GM21390 (cell line): Measurements from ENCODE around the gene CATSPERE.
"Not testable (repeated sequence)": the region's sequence is repeated elsewhere in the genome, so short reads cannot be mapped to it uniquely, and the experiment has no call there.

Source experiments
- ATAC-seq: cut with Tn5 transposase; IDR thresholded peaks from one replicate; pipeline ENCODE4 v1.9.1; 2021; ENCODE audit not compliant: unreplicated experiment

CATSPERE gene

DNA sequence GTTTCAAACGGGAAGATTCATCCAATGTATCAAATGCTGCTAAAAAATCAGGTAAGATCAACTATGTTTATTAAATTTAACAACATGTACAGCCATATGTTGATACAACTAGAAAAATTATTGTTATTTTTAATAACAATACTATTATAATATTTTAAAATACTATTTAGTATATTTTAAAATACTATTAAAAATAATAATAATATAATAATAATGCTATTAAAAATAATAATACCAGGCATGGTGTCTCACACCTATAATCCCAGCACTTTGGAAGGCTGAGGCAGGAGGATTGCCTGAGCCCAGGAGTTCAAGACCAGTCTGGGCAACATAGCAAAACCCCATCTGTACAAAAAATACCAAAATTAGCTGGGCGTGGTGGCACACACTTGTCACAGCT is 54.6 kb downstream of the CATSPERE start:
- ATAC-seq = no peak

DNA sequence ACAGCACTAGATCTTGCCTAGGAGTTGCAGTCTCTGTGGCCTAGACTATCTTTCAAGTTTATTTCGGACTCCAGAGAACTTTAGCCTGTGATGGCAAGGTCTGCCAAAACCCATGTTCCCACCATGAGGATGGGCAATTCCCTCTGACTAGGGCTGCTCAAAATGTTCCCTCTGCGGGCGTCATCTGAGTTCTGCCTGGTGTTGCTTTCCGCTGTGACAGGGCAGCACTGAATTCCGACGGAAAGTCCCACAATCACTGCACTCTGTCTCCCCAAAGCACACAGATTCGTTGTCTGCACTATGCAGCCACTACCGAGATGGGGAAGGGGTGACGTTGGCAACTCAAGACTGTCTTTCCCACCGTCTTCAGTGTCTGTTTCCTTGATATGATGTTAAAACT is 75.2 kb downstream of the CATSPERE start:
- ATAC-seq = no peak

DNA sequence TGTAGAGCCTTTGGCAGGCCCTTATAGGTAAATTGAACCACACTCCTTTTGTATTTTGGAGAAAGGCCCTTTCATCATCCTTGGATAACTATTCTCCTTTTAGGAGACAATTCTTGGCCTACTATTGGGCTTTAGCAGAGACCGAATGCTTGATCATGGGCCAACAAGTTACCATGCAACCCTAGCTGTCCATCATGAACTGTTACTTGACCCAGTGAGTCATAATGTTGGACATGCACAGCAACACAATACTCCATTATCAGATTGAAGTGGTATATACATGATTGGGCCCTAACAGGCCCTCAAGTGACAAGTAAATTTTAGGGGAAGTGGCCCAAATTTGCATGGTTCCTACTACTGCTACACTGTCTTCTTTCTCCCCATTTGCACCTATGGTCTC is 84.4 kb downstream of the CATSPERE start:
- ATAC-seq = no peak

DNA sequence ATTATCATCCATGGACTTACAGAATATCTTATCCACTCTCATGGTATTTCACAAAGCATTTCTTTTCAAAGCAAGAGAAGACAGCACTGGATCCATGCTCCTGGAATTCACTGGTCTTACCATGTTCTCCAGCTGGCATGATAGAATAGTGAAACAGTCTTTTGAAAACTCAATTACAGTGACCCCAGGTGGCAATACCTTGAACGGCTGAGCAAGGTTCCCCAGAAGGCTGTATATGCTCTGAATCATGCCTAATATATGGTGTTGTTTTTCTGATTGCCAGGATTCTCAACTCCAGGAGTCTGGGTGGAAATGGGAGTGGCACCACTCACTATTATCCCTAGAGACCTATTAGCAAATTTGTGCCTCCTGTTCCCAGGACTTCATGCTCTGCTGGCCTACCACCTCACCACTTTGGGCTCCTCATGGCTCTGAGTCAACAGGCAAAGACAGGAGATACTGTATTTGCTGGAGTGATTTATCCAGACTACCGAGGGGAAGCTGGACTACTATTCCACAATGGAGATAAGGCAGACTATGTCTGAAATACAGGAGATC is 87.6 kb downstream of the CATSPERE start:
- no peak for ATAC-seq

DNA sequence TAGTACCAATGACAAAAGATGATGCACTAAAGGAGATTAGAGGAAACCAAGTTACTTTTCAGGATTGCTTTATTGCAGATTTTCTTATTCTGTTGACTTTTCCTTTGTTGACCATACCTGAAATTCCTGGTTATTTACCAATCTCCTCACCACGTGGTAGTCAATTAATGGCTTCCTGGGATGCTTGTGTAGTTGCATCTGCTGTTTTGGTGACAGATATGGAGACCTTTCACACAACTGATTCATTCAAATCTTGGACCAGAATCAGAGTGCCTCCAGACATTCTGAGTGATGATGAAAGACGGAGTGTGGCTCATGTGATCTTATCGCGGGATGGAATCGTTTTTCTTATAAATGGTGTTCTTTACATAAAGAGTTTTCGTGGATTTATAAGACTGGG is 91.3 kb downstream of the CATSPERE start:
- ATAC-seq = no peak

DNA sequence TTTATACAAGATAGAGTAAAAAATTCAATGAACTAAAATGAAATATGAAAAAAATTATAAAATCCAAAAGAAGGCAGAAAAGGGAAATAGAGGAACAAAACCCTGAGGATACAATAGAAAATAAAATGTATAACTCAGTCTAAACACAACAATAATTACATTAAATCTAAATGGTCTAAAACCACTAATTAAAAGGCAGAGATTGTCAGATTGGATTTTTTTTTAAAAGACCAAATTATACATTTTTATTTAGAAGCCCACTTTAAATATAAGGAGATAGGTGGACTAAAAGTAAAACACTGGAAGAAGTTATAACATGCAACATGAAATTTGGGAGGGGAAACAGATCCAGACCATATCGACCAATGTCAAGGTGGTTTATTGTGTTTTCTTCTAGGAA is 95.2 kb downstream of the CATSPERE start:
- ATAC-seq = no peak

DNA sequence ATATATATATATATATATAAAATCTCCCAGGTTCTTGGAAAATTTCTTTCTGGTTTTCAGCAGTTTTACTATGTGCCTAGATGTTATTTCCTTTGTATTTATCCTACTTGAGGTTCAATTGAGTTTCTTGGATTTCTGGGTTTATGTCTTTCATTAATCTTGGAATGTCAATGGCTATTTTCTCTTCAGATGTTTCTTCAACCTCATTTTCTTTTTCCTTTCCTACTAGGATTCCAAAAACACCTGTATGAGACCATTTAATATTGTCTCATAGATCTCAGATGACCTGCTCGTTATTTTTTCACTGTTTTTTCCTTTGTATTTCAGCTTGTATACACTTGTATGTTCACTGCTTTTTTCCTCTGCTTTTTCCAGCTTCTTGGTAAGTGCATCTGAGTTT is 96.5 kb downstream of the CATSPERE start:
- ATAC-seq = no peak

DNA sequence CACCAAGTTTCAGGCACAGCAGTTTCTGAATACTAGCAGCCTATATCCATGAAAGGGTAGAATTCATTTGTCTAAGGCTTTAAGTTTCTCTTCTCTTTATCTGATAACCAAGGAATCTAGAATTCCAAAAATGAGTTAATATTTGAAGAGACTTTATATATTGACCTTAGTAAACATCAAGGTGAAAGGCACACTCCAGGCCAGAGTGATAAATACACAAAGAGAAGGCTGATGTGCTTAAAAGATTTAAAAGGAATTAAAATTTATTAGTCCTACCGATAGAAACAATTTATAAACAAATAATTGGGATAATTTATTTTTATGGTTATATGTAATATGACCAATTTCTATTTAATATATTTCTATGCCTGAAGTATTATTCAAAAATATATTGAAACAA is 98.5 kb downstream of the CATSPERE start:
- no peak for ATAC-seq

DNA sequence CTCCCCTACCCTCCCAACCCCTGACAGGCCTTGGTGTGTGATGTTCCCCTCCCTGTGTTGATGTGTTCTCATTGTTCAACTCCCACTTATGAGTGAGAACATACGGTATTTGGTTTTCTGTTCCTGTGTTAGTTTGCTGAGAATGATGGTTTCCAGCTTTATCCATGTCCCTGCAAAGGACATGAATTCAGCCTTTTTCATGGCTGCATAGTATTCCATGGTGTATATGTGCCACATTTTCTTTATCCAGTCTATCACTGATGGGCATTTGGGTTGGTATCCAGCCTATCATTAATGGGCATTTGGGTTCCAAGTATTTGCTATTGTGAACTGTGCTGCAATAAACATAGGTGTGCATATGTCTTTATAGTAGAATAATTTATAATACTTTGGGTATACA is 101.8 kb downstream of the CATSPERE start:
- ATAC-seq = not testable (repeated sequence)

DNA sequence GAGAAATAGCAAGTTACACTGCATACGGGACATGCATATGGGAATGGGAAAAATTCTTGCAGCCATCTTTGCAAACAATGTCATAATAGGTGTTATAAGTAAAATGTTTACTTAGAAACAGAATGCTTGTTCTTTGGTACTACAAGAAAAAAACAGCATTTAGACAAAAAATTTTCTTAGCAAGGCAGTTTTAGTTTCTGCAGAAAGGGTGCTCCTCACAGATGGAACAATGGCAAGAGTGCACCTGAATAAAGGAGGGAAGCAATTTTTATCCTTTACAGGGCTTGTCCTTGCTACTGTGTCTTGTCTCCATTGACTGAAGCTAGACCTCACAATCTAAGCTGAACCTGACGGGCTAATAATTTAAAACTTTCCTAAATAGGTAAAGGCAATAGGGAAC is 112.7 kb downstream of the CATSPERE start:
- no peak for ATAC-seq

DNA sequence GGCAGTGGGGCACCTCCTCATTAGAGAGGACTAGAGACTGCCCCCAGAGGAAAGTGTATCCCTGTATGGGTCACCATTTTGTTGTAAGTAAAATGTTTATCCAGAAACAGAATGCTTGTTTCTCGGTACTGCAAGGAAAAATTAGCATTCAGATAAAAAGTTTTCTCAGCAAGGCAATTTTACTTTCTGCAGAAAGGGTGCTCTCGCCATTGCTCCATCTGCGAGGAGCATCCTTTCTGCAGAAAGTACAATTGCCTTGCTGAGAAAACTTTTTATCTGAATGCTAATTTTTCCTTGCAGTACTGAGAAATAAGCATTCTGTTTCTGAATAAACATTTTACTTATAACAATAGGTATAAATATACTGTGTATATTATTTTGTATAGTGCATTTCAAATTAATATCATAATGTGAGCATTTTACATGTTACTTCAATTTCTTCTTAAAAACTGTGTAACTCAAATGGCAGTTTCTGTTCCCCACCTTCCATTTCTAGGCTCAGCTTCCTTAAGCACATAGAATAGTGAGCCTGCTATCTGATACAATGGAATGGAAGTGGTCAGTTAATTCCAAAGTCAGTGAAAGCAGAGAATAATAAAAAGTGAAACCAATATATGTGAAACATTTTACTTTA is 115.3 kb downstream of the CATSPERE start:
- ATAC-seq = no peak

DNA sequence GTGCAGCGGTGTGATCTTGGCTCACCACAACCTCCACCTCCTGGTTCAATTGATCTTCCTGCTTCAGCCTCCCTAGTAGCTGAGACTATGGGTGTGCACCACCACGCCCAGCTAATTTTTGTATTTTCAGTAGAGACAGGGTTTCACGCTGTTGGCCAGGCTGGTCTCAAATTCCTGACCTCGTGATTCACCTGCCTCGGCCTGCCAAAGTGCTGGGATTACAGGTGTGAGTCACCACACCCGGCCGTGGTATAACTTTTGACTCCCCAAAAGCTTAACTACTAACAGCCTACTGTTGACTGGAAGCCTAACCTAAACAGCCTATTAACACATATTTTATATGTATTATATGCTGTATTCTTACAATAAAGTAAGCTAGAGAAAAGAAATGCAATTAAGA is 117.1 kb downstream of the CATSPERE start:
- not testable (repeated sequence) for ATAC-seq

DNA sequence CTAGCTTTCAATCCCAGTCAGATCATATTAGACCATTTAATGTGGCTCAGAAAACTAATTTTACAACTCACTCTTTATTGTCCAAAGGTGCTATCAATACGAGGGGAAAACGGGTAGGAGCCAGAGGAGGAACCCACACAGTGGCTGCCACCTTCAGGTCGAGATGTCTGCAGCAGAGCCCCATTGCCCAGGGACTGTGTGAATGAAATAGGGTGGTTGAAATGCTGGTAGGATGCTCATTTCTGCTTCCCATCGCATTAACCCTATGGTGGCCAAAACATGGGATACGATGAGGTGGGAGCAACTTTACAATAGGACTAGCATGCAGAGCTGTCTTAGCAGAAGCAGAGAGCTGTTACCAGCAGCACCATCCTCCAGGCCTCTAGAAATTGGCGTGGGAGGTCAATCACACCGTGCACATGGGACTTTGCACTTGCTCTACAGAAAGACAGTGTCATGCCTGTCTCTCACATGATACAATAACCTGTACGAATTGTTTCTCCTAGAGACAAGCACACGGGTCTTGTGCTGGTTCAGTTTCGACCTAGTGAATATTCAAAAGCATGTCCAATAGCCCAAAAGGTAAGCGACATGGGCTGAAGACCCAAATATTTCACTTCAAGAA is 122.4 kb downstream of the CATSPERE start:
- ATAC-seq = no peak

DNA sequence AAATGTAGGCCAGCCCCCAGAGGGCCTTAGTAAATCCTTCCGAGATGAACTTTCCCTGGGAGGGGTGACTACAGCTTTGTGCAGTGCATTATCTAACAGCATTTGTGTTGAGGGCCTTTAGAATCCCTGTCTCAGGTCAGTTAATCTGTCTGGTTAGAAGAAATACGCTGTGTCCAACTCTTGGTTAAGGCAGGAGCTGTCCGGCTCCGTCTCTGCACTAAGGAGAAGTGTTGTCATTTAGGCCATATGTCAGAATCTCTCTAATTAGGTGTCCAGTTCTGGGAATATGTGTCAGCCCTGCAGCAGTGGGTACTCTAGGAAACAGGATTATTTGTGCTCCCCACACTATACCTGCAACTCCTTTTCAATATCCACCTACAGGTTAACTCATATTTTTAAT is 124.8 kb downstream of the CATSPERE start:
- ATAC-seq = no peak

DNA sequence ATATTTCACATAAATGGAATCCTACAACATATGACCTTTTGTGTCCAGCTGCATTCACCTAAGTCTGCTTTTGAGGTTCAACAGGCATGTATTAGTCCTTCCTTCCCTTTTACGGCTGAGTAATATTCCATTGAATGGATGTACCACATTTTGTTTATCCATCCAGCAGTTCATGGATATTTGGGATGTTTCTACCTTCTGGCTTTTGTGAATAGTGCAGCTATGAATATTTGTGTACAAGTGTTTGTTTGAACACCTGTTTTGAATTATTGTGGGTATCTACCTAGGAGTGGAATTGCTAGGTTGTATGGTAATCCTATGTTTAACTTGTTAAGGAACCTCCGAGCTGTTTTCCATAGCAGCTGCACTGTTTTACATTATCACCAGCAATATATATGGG is 129.6 kb downstream of the CATSPERE start:
- ATAC-seq = no peak

DNA sequence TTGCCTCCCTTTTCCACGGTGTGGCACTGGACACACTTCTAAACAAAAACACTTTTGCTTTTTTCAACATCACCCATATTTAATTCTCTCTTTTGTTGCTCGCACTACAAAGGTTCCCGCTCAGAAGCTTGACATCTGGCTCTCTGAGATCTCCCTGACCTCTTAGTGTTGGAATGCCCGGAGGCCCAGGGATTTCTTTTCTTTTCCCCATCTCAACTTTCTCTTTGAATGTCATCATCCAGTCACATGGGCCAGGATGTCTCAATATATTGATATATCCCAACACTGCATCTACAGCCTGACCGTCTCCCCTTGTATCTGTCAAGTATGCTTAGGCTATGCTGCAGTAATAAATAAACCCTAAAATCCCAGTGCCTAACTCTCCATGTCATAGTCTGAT is 137.5 kb downstream of the CATSPERE start:
- no peak for ATAC-seq

DNA sequence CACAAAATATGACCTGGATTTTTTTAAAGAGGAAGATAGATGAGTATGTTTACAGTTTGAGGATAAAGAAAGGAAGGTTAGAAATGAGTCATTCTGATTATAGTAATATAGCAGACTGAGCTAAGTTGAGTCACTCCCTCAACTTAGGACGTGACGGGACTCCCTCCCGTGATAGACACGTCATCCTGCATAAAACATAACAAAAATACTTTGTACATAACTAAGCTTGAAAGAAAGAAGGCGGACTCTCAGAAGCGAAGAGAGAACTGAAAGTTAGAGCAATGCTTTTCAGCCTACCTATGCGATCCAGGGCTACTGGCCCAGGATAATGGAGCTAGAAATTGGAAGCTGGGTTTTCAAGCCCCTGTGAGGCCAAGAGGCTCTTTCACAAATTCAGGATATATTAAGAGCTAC is 138.9 kb downstream of the CATSPERE start:
- ATAC-seq = peak; percentile 96

DNA sequence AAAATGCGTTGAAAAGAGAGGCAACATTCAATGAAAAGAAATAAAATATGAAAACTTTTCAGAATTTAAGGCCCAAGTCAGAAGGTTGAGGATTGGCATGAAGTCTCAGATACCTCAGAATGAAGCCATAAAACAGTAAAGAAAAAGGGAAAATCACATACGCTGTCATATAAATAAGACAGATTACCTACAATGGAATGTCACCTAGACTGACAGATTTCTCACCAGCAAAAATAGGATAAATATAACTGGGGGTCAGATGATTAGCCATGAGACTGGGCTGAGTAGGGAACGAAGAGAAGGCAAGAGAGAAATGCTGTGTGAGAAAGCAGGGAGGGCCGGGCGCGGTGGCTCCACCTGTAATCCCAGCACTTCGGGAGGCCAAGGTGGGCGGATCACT is 140.3 kb downstream of the CATSPERE start:
- no peak for ATAC-seq

DNA sequence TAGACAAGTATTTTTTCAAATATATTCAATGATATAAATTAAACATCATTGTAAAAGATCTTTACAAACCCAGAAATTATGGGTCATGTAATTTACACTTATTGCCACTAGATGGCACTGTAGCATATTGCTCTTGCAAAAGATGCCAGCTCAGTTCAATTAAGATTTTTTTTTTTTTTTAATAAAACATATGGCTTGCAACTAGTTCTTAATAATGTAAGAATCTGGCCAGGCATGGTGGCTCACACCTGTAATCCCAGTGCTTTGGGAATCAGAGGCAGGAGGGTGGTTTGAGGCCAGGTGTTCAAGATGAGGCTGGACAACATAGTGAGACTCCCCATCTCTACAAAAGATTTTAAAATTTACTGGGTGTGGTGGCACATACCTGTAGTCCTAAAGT is 142.4 kb downstream of the CATSPERE start:
- ATAC-seq = no peak

DNA sequence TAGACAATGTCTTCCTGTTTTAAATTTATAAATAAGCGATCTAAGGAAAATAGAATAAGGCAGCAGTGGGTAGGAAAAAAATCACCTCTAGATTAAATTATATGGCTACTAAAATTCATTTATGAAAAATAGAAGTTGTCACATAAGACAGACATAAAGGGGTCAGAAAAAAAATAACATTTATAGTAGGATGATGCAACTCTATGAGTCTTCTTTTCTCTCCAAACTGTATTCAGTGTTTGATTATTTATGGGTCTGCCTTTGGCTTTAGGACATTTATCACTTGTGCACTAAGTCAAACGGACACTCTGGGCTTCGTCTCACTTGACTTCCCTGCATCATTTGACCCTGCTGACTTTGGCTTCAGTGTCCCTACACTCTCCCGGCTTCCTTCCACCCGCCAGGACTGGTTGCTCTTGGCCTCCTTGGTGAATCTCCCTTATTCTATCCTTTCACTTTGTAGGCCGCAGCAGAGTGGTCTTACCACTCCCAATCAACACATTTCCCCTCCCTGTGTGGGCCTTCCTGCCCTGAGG is 144.8 kb downstream of the CATSPERE start:
- no peak for ATAC-seq

DNA sequence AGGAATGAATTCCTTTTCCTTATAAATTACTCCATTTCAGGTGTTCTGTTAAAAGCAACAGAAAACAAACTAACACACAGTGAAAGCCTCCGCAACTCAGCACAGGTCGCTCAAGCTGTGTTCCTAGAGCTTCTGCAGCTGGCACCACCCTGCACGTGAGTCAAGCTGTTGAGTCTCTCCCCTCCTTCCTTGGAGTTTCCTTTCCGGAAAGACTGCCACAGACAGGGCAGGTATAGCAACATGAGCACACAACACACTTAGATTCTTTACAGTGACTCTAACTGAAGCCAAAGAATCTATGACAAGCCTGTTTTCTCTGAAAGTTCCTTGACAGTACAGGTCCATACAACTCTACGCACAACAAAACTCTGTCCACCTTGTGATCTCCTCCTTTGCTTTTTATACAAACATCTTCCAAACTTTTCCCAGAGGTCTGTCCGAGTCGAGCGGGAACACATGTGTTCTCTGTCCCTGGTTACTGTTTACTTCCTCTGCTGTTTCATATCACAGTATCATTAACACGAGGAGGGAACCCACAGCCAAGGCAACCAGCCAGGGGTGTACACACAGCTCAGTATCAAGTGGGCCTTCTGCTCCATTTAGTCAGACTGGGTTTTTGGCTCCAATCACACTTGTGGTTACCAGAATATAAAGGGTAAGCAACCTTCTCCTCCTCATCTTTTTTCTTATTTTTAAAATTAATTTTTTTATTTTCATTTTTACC is 153.2 kb downstream of the CATSPERE start:
- ATAC-seq = no peak

DNA sequence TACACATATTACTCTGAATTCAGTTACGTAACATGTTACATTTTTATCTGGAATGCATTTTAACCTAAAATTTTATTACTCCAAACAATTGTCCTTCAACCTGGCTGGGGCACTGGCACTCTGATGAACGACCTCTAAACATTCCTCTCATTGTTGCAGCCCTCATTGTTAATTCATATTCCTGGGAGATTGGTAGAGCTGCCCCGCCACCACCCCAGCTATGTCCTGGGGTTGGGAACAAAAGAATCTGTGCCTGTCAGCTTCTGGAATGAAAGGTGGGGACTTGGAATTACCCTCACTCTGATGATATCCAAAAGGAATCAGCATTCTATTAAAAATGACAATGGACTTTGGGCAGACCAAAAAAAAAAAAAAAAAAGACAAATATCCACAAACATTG is 153.8 kb downstream of the CATSPERE start:
- ATAC-seq = no peak
